HG03095 (cell line): ENCODE measurements around the gene CDH11.

ENCODE experiments used
- ATAC-seq: cut with Tn5 transposase; IDR thresholded peaks from one replicate; pipeline ENCODE4 v1.9.1; 2021; ENCODE audit warnings: moderate library complexity; ENCODE audit not compliant: unreplicated experiment

Gene CDH11

DNA sequence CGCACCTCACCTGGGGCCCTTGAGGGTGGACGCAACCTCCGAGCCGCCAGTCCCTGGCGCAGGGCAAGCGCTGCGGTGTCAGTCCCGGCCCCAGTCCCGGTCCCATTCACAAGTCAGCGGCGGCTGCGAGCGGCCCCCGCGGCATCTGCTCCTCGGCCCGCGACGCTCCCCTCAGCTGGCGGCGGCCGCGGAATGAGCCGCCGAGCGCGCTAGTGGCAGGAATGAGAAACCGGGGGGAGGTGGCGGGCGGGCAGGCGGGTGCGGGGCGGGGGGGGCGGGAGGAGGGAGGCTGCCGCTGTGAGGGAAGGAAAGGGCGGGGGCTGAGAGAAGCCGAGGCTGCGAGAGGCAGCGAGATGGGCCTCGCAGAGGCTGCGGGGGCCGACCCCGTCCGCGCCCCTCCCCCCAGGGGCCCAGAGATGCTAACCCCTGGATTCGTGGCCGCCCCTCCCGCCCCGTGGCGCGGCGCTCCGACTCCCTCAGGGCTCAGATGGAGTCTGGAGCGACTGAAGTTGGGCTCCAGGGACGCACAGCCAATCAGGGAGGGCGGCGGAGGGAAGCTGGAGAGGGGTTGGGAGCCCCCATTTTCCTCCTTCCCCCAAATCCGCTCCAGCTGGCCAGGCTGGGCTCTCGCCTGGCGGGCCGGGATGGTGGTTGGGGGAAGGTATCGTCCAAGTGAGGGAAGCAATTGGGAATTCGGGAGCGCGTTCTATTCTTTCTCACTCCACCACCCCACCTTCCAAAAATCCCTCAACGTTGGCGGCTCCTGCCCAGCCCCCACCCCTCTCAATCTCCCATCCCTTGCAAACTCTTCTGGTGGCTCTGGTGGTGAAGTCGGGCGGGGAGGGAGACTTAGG is at the start of gene CDH11:
CDH11 (minus strand) TSS at position 194 of the 854 bp plus-strand sequence. CDS start 117,194 bp downstream, outside the sequence.
- no peak for ATAC-seq

DNA sequence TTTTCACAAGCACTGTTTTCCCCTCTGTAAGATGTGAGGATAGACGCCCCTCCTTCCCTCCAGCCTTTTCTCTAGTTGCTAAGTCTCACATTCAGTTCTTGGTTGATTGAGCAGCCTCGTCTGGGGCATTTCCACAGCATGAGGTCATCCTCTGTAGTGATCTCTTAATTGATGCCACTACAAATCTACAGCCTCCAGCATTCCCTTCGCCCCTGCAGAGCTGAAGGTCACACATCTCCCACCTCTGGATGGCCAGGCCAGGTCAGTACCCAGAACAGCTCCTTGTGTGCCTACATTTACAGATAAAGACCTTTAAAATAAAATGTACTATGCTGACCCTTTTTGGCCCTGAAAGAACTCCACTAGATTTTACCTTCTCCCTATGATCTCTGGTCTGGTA is 32.5 kb upstream of the CDH11 start:
- ATAC-seq, result no peak

DNA sequence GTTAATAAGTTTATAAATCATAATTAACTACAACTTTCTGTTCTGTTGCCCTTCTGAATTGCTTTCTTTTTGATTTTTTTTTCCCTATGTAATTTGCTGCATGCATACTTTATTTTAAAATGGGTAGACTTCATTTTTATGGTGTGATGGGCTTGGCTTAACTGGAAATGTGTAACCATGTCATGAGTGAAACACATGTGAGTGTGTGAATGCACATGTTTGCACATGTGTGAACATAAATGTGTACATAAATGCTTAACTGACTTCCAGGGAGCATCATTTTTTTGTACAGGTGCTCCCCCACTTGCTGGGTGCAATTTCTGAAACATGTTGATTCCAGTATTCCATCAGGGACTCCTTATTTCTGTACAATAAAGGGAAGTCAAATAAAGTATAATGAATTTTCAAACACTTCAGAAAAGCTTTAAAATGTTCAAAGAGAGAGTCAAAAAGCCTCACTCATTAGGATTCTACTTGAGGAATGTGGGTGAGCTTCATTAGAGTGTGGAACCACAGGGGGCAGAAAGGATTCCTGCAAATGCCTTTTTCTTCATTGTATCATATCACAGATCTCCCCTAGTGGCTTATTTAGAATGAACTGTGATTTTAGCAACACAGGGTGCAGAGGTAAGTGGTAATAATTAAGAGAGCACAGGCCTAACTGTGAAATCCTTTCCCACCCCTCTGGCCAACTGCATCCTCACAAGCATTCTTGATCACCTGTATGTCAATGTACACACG is 31.7 kb upstream of the CDH11 start:
- no peak for ATAC-seq

DNA sequence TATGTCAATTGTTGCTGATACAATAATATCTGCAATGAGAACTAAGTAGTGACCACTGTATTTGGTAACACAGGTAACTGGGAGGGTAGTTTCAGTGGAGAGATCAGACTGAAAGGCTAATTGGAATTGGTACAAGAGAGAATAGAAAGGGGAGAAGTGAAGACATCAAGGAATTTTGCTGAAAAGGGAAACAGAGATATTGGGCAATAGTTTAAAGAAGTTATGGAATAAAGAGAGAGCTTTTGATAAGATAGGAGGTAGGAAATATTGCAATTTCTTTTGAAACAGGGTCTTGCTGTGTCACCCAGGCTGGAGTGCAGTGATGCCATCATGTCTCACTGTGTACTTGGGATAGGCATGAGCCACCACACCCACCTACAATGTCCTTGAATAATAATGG is 26.9 kb upstream of the CDH11 start:
- ATAC-seq, result no peak

- ATAC-seq, result no peak
Measured at GRCh38 chr16:65142276-65142675, 20.4 kb upstream of the CDH11 start.

- ATAC-seq, result no peak
Measured at GRCh38 chr16:65136681-65137080, 14.8 kb upstream of the CDH11 start.

DNA sequence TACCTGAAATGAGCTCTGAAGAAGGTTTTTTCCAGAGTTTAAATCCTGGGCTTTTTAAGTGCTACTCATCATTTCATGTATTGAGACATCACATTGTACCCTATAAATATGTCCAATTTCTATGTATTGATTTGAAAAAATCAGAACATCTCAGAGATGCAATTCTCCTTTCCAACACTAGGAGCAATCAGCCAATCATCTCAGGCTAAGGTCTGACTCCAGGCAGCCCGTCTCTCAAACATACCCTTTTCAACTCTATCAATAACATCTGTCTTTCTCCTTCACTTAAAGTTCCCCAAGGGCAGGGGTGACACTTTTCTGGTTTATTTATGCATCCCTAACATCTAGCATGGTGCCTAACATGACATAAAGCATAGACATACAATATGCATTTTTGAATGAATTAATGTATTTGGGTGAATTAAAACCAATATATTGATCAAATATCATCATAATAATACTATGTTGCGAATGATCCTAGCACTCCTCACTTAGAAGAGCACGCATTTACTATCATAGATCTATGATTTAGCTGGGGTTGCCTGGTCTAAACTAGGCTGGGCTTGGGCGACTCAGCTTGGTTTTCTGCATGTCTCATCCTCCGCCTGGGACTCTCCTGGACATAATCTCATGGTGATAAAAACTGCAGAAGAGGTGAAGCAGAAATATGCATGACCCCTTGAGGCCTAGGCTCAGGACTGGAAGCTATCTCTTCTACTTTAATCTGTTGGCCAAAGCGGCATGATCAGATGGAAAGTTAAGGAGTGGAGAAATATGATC is 5.2 kb upstream of the CDH11 start:
- no peak for ATAC-seq

- ATAC-seq, result no peak
Measured at GRCh38 chr16:65125871-65126270, 4.0 kb upstream of the CDH11 start.

DNA sequence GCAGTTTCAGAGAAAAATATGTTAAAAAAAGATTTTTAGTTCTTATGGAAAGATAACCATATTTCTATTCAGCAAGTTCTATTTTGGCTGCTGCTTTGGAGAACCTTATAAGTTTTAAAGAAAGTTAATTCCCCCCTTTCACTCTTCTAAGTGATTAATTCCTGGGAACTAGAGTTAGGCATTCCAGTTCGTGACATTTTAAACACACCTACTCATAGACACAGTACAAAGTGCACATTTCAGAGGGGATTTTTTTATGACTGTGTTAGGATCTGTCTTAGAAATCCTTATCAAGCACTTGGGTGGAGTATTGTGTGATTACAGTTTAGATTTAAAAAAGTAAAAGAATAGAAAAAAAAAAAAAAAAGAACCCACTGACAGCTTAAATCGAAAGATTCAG is 3.5 kb upstream of the CDH11 start:
- no peak for ATAC-seq

- no peak for ATAC-seq
Measured at GRCh38 chr16:65124596-65124995, 2.7 kb upstream of the CDH11 start.

DNA sequence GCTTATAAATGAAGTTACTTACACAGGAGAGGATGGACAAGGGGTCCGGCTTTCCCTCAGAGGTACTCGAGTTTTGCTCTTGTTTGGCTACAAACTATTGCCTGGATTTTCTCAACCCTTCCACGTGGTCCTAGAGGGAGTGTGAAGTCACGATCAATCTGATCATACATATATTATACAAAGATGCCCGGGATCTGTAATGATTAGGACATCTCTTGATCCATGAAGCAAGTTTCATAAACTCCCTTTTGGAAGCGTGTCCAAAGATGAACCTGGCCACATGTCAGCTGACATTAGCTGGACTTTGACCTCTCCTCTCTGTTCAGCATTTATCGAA is 2.3 kb upstream of the CDH11 start:
- ATAC-seq, result no peak

DNA sequence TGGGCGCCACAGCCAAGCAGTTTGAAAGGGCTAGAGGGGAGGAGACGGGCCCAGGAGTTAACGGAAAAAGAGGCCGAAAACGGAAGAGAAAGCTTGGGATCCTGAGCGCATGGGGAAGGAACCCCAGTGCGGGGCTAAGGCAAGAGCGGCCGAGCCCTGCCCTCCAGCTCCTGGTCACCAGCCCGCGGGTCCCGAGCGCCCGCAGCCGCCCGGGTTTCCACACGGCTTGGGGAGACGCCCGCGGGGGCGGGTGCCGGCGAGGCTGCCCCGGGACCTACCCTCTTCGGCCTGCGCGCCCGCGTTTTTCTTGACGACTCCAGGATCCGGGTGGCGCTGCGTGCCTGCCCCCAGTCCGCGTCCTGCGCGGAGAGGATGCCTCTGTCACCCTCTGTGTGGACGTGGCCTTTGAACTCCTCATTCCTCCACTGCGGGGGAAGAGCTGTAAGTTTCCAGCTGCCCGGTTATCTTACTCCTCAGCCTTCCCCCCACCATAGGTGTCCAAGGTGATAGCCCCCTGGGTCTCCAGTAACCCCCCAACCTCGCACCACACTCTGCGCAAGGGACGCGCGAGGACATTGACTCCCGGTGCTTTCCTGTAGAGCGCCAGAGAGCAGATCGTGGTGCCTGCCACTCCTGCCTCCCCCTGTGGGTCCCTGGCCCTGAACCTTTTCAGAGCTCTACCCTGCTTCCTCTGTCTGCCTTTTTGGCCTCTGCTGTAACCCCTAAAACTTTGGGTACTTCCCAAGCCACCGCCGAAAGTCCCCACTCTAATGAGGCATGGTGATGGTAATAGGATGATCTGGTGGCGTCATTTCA is 1.7 kb upstream of the CDH11 start:
- no peak for ATAC-seq

GRCh38 chr16:65122724-65123395 is 997 bp upstream of the CDH11 start:
- ATAC-seq, result no peak

- no peak for ATAC-seq
Measured at GRCh38 chr16:65120831-65121721, 787 bp downstream of the CDH11 start.

DNA sequence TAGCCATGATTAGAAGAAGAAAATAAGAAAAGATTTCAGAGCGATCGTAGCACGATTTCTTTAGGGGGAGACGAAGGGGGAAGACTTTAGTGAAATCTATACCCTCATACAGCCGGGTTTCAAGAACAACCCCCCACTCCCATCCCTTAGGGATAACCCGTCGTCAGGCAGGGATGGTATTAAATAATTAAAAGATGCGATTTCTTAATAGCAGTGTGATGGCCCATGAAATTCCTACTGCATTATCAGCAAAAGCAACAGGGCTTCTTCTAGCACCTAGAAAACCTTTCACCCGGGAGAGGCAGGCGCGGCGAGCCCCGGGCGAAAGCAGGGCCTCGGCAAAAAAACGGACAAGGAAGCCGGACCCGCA is 1.4 kb downstream of the CDH11 start:
- ATAC-seq, result no peak

- no peak for ATAC-seq
Measured at GRCh38 chr16:65119901-65120401, 1.9 kb downstream of the CDH11 start.

GRCh38 chr16:65119435-65119834 is 2.4 kb downstream of the CDH11 start:
- ATAC-seq, result no peak

DNA sequence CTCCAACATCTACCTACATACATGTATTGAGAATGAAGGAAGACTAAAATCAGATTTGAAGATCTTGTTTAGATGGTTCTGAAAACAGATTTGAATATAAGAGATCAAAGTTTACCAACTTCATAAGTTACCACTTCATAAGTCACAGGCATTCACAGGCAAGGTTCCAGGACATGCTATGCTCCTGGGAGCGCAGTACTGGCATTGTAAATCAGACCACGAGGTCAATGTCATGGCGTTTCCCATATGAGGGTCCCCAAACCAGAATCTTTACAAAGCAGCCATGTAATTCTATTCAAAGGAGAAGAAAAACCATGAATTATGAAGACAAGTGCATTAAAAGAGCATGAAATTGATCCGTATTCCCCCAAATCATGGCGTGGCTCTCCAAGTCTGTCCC is 3.0 kb downstream of the CDH11 start:
- no peak for ATAC-seq

DNA sequence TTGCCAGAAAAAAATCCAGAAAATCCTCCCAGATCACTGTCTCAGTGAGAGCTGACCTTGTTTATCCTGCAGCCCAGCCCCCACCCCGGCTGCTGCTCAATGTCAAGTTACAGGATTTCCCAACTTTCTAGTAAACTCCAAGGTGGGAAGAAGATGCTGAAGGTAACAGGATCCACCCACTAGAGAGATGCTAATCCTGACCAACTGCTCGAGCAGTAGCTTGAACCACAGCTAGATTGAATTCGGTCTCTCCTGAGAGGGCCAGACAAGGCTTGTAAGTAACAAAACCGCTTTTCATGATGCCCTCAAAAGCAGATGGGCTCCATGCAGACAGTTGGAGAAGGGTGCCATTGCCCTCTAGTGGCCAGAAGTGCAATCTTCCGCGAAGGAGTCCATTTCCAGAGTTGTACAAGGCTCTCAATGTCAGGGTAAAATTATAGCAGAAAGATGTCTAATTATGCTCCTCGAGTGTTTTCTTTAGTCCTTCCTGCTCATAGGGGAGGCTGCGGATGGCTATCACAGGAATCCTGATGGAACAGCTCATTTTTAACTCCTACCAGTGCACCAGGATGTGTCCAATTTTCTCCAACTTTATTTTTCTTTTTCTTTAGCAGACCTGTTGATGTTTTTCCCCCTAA is 3.9 kb downstream of the CDH11 start:
- ATAC-seq, result peak; percentile 55
